HG03432 (cell line): Measurements from ENCODE around the gene DENND6A.

Source experiments
- ATAC-seq: cut with Tn5 transposase; IDR thresholded peaks from one replicate; pipeline ENCODE4 v1.9.1; 2021; ENCODE audit warnings: mild to moderate bottlenecking, moderate library complexity; ENCODE audit not compliant: unreplicated experiment

DENND6A gene

GRCh38 chr3:57582474-57583168, 110.3 kb downstream of the DENND6A start:
- no peak for ATAC-seq

- no peak for ATAC-seq
Measured at GRCh38 chr3:57577801-57578200, 115.1 kb downstream of the DENND6A start.

- no peak for ATAC-seq
Measured at GRCh38 chr3:57575966-57576626, 116.8 kb downstream of the DENND6A start.
